ENCODE measurements around the gene CSGALNACT2. TPM values are rescaled to one million over a fixed set of nuclear protein-coding genes. Genes with fewer than 3 reads are reported as not detected.
A peak's percentile ranks its signal among the peaks of the same experiment; 100 is the strongest.

CSGALNACT2 gene
- total and polyA plus RNA-seq, 9 of the 15 experiments (the other 6 are each of a cell fraction or from before 2014, with no cell fraction given), result 1.4 to 7.3 (median 3.5) TPM

- CTCF ChIA-PET (ENCODE audit: low intra/inter-chr PET ratio), result interaction anchor here (0.7 to 0.9 kb wide), 2 partner anchors 127 to 240 kb away, joined by 3 read pairs; no protein-coding TSS in a partner anchor
- 0% methylated on average over 19 of the region's 19 CpGs for WGBS (ENCODE audit: insufficient coverage, low coverage, missing lambda C conversion rate)
- no peaks in the 10 kb centered on the region for H3K79me2 ChIP-seq (ENCODE audit: control insufficient read depth, insufficient read depth, low read length)
- in situ Hi-C loops (cut with MboI) (no loop called here), intact Hi-C loops (cut with micrococcal nuclease) (no loop called here)
- no peak for FAIRE-seq
- peaks cover 0 to 18% of the 10 kb centered on the region in 2 experiments; a peak in 1 of 5 replicates for H3K4me1 ChIP-seq (replicated peaks in 1 of 2; ENCODE audit: control insufficient read depth in 2 of 2, insufficient read depth in 2 of 2, low read length in 2 of 2)
- no peak overlapping the region for H3K27ac ChIP-seq (ENCODE audit: extremely low read depth, low read depth, low read length)
- no peak overlapping the region for H3K4me3 ChIP-seq
- H3K9me3 ChIP-seq (replicated peaks; ENCODE audit: control insufficient read depth, insufficient read depth, low read depth, low read length), result no peaks in the 10 kb centered on the region
- ATAC-seq, result peak; percentile 84
- H3K27me3 ChIP-seq (ENCODE audit: control insufficient read depth in 2 of 2, insufficient read depth in 2 of 2, low read length in 2 of 2), result peaks cover 17 to 66% of the 10 kb centered on the region in 2 experiments
- POLR2A ChIA-PET, result interaction anchor here (0.6 to 1.8 kb wide), 2 partner anchors 8 to 37 kb away, joined by 3 to 6 read pairs; no protein-coding TSS in a partner anchor
- no peak overlapping the region for H3K4me2 ChIP-seq (ENCODE audit: insufficient read depth, low read length)
- DNase-seq (ENCODE audit: extremely low read depth in 1 of 4, low spot score in 3 of 4), result peak in 1 of 4 experiments; percentile 36
- no peaks in the 10 kb centered on the region for H3K9me1 ChIP-seq (ENCODE audit: control insufficient read depth, insufficient read depth, low read length)
- H3K9ac ChIP-seq (ENCODE audit: insufficient read depth in 1 of 2, low read depth in 2 of 2, low read length in 2 of 2), result no peak overlapping the region
- peaks cover 7% of the 10 kb centered on the region; the same call in 1 of the 2 replicates for H4K20me1 ChIP-seq (replicated peaks; ENCODE audit: control insufficient read depth, insufficient read depth, low read length)
- no peak overlapping the region for H2AFZ ChIP-seq (ENCODE audit: low read depth, low read length)
- no TSS peak for BruUV-seq (replicated peaks)
- H3K36me3 ChIP-seq (ENCODE audit: control insufficient read depth, insufficient read depth, low read length), result no peaks in the 10 kb centered on the region
- peak; percentile 46 to 65 (median 48); a peak in 5 of 6 replicates for TF ChIP-seq CTCF (IDR thresholded peaks at IDR 0.05 in 2 of 3, conservative IDR thresholded peaks at IDR 0.05 in 1 of 3; ENCODE audit: insufficient read depth in 2 of 3, low read depth in 1 of 3, low read length in 3 of 3)
- no peak for TF ChIP-seq GATA2 (CRISPR knock-in tag; IDR thresholded peaks at IDR 0.05)
- TF ChIP-seq E4F1 (CRISPR knock-in tag; IDR thresholded peaks at IDR 0.05; ENCODE audit: borderline replicate concordance), result no peak
- peak; percentile 39 for TF ChIP-seq RFX1 (IDR thresholded peaks at IDR 0.05)
- TF ChIP-seq BCLAF1 (IDR thresholded peaks at IDR 0.05; ENCODE audit: borderline replicate concordance in 1 of 2, control insufficient read depth in 1 of 2, low read depth in 2 of 2, low read length in 1 of 2), result no peak
These were observed 83.4 kb downstream of the CSGALNACT2 start for GRCh38 chr10:43221419-43222209.
